ENCODE results near the gene RAG1. TPM values are rescaled to one million over a fixed set of nuclear protein-coding genes. Genes with fewer than 3 reads are reported as not detected.

RAG1 gene
- total RNA-seq, 1 donor from 2014 or later: 0.78 TPM

GRCh38 chr11:36620246-36620645 is 52.4 kb downstream of the RAG1 start:
- TF ChIP-seq, protein P1, sequence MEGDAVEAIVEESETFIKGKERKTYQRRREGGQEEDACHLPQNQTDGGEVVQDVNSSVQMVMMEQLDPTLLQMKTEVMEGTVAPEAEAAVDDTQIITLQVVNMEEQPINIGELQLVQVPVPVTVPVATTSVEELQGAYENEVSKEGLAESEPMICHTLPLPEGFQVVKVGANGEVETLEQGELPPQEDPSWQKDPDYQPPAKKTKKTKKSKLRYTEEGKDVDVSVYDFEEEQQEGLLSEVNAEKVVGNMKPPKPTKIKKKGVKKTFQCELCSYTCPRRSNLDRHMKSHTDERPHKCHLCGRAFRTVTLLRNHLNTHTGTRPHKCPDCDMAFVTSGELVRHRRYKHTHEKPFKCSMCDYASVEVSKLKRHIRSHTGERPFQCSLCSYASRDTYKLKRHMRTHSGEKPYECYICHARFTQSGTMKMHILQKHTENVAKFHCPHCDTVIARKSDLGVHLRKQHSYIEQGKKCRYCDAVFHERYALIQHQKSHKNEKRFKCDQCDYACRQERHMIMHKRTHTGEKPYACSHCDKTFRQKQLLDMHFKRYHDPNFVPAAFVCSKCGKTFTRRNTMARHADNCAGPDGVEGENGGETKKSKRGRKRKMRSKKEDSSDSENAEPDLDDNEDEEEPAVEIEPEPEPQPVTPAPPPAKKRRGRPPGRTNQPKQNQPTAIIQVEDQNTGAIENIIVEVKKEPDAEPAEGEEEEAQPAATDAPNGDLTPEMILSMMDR (IDR thresholded peaks at IDR 0.05): no peak
- ATAC-seq (no peak), DNase-seq (no peak)
- H3K4me3 ChIP-seq: no peak overlapping the region
- H3K9me3 ChIP-seq: no peaks in the 10 kb centered on the region
- peaks cover 6% of the 10 kb centered on the region for H3K4me1 ChIP-seq
- H3K27ac ChIP-seq: no peak overlapping the region
- H3K36me3 ChIP-seq: no peaks in the 10 kb centered on the region
- H3K27me3 ChIP-seq: no peaks in the 10 kb centered on the region
- intact Hi-C loops (cut with DNase I): no loop called here

- no peak overlapping the region for H3K27ac ChIP-seq
- H3K27me3 ChIP-seq: no peaks in the 10 kb centered on the region
- no peak for DNase-seq
- ATAC-seq: peak; percentile 43
- no peak overlapping the region for H3K4me3 ChIP-seq
- peaks cover 6% of the 10 kb centered on the region for H3K4me1 ChIP-seq
- intact Hi-C loops (cut with DNase I): no loop called here
- no peaks in the 10 kb centered on the region for H3K9me3 ChIP-seq
- TF ChIP-seq, protein P1 (IDR thresholded peaks at IDR 0.05): peak; percentile 40
- no peaks in the 10 kb centered on the region for H3K36me3 ChIP-seq
Observed at GRCh38 chr11:36622431-36623136, 54.8 kb downstream of the RAG1 start.

DNA sequence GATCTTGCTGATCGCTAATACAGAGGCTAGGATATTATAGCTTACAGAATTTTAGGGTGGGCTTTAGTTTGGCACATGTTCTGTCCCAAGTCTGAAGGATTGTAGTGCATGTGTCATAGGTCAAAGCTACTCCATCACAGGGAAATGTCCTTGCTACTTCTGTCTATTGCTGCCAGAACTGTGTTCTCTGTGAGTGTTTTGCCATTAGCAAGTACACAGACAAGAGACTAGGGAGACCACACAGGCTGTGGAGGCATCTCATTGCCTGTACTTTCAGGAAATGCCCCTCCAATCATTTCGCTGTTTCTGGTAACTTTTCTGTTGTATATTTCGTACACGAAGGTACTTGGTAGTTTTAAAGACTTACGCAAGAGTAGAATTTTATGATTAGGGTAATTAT is 55.7 kb downstream of the RAG1 start:
- Histone ChIP-seq H3K4me1 (peaks cover 6% of the 10 kb centered on the region), H3K4me3 (no peak overlapping the region), H3K27me3 (no peaks in the 10 kb centered on the region), H3K36me3 (no peaks in the 10 kb centered on the region), H3K9me3 (no peaks in the 10 kb centered on the region), H3K27ac (no peak overlapping the region)
- intact Hi-C loops (cut with DNase I): no loop called here
- no peak for ATAC-seq
- TF ChIP-seq, protein P1 (IDR thresholded peaks at IDR 0.05): no peak
- no peak for DNase-seq

DNA sequence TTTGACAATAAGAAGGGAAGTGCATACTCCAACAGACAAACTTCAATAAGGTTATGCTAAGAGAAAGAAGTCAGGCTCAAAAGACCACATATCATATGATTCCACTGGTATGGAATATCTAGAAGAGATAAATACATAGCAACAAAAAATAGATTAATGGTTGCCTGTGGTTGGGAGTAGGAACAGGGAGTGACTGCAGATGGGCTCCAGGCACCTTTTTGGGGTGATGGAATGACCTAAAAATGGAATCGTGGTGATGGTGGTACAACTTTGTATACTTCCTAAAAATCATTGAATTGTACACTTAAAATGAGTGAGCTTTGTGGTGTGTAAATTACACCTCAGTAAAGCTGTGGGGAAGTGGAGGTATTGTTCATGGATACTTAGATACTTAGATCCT is 59.2 kb downstream of the RAG1 start:
- ATAC-seq (no peak), DNase-seq (no peak)
- H3K27ac ChIP-seq: no peak overlapping the region
- intact Hi-C loops (cut with DNase I): no loop called here
- no peaks in the 10 kb centered on the region for H3K4me1 ChIP-seq
- H3K4me3 ChIP-seq: no peak overlapping the region
- TF ChIP-seq, protein P1 (IDR thresholded peaks at IDR 0.05): no peak
- no peaks in the 10 kb centered on the region for H3K9me3 ChIP-seq
- H3K36me3 ChIP-seq: no peaks in the 10 kb centered on the region
- H3K27me3 ChIP-seq: no peaks in the 10 kb centered on the region

DNA sequence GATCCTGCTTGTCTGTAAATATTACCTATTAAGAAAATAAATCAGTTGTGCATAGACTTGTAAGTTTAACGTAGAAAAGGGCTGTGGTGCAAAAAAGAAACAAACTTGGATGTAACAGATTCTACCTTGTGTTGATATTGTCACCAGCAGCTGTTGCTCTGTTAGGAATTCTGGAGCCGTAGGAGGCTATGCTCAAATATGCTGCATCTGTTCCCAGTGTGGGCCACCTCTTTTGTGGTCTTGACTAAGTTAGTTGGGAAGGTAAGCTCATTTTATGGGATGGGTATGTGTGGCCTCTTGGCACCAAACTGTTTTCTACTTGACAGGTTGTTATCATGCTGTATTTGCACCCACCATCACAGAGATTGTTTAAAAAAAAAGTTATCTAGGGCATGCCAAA is 59.7 kb downstream of the RAG1 start:
- no peak overlapping the region for H3K27ac ChIP-seq
- ATAC-seq (no peak), DNase-seq (no peak)
- no peaks in the 10 kb centered on the region for H3K36me3 ChIP-seq
- no peaks in the 10 kb centered on the region for H3K27me3 ChIP-seq
- intact Hi-C loops (cut with DNase I): no loop called here
- H3K4me3 ChIP-seq: no peak overlapping the region
- TF ChIP-seq, protein P1 (IDR thresholded peaks at IDR 0.05): no peak
- H3K4me1 ChIP-seq: no peaks in the 10 kb centered on the region
- no peaks in the 10 kb centered on the region for H3K9me3 ChIP-seq

DNA sequence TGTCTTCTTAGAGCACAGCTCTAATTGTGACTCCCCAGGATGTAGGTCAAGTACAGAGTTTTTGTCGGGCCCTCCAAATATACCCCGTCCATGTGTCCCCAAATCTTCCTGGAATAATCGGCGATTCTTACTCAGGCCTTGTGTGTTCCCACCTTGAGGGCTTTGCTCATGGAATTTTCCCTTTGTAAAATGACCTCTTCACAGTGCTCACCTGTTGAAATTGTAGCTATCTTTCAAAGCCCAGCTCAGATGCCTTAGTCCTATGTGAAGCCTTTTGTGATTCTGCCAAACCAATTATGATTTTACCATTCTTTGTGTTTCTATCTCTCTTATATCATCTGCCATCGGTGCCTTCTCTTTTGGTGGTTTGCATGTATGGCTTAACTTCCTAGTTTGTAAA is 60.3 kb downstream of the RAG1 start:
- no peaks in the 10 kb centered on the region for H3K36me3 ChIP-seq
- H3K9me3 ChIP-seq: no peaks in the 10 kb centered on the region
- no peak for DNase-seq
- intact Hi-C loops (cut with DNase I): no loop called here
- no peak for ATAC-seq
- no peaks in the 10 kb centered on the region for H3K4me1 ChIP-seq
- TF ChIP-seq, protein P1 (IDR thresholded peaks at IDR 0.05): no peak
- no peaks in the 10 kb centered on the region for H3K27me3 ChIP-seq
- H3K4me3 ChIP-seq: no peak overlapping the region
- no peak overlapping the region for H3K27ac ChIP-seq
